Fibroblast of lung (primary cell): Measurements from ENCODE around the gene GAB1. TPM values are rescaled to one million over a fixed set of nuclear protein-coding genes. Genes with fewer than 3 reads are reported as not detected.

Source experiments
- DNase-seq, 2 donors: peaks; one replicate each; pipeline versions ENCODE4 v3.0.0 to v3.0.0-alpha.2; 2010; ENCODE audit warnings: low read depth in 2 of 2
- H2AFZ ChIP-seq: 2 replicates; pipeline ENCODE4 v1.5.1; 2012; ENCODE audit warnings: low read length, control low read depth, inconsistent platforms
- H3K27ac ChIP-seq: 2 replicates; pipeline ENCODE4 v1.5.1; 2011; ENCODE audit warnings: low read length, control low read depth; ENCODE audit not compliant: insufficient read depth
- H3K27me3 ChIP-seq: 2 replicates; pipeline ENCODE4 v1.5.1; 2011; ENCODE audit warnings: mild to moderate bottlenecking, low read length; ENCODE audit not compliant: control insufficient read depth, insufficient read depth
- H3K36me3 ChIP-seq: 2 replicates; pipeline ENCODE4 v1.5.1; 2011; ENCODE audit warnings: low read length; ENCODE audit not compliant: control insufficient read depth, insufficient read depth
- H3K4me1 ChIP-seq: 2 replicates; pipeline ENCODE4 v1.5.1; 2011; ENCODE audit warnings: low read length; ENCODE audit not compliant: control insufficient read depth, insufficient read depth; ENCODE audit errors: extremely low read depth
- H3K4me2 ChIP-seq: 2 replicates; pipeline ENCODE4 v1.5.1; 2011; ENCODE audit warnings: low read length, control low read depth; ENCODE audit not compliant: insufficient read depth; ENCODE audit errors: extremely low read depth
- H3K4me3 ChIP-seq, 4 experiments: fragments of 200-600 bp in 1 of 4; sonication (generic) in 1 of 4; replicated peaks in 1 of 4; 2 replicates each; pipeline ENCODE4 v1.5.1; 2011 to 2016; ENCODE audit warnings: low read length in 4 of 4, low read depth in 3 of 4, mild to moderate bottlenecking in 3 of 4, control low read depth in 2 of 4, inconsistent platforms in 1 of 4, mixed read lengths in 1 of 4; ENCODE audit not compliant: insufficient read depth in 1 of 4; ENCODE audit errors: control extremely low read depth in 1 of 4
- H3K79me2 ChIP-seq: 2 replicates; pipeline ENCODE4 v1.5.1; 2012; ENCODE audit warnings: mild to moderate bottlenecking, low read length, inconsistent platforms; ENCODE audit not compliant: control insufficient read depth, insufficient read depth
- H3K9ac ChIP-seq: 2 replicates; pipeline ENCODE4 v1.5.1; 2011; ENCODE audit warnings: mild to moderate bottlenecking, low read length, control low read depth; ENCODE audit not compliant: insufficient read depth
- H3K9me3 ChIP-seq: 2 replicates; pipeline ENCODE4 v1.5.1; 2012; ENCODE audit warnings: low read depth, low read length; ENCODE audit not compliant: control insufficient read depth, insufficient read depth
- H4K20me1 ChIP-seq: 2 replicates; pipeline ENCODE4 v1.5.1; 2011; ENCODE audit warnings: low read length; ENCODE audit not compliant: control insufficient read depth, insufficient read depth; ENCODE audit errors: extremely low read depth
- CTCF ChIP-seq, 2 donors: IDR thresholded peaks in 1 of 2; conservative IDR thresholded peaks in 1 of 2; 1 replicate in 1 of 2; 2 replicates in 1 of 2; pipeline ENCODE4 v1.5.1; 2011 to 2012; ENCODE audit warnings: low read length in 2 of 2, control low read depth in 1 of 2, inconsistent platforms in 1 of 2, low read depth in 1 of 2, mild to moderate bottlenecking in 1 of 2
- EZH2 ChIP-seq: IDR thresholded peaks from 2 replicates; pipeline ENCODE4 v1.5.1; 2012; ENCODE audit warnings: low read length, control low read depth, mild to moderate bottlenecking; ENCODE audit errors: missing control alignments
- polyA plus RNA-seq, 2 donors: library from polyadenylated mRNA; depleted of rRNA in 1 of 2; stranded (reverse) in 1 of 2; unstranded in 1 of 2; fragments of >200 nt; gene quantifications; 2 replicates each; pipeline ENCODE4 v1.2.1, GENCODE V29; 2011 to 2012; ENCODE audit warnings: missing spikeins in 1 of 2
- total RNA-seq: library from RNA; depleted of rRNA; stranded (reverse); fragments of >200 nt; gene quantifications from 2 replicates; pipeline ENCODE4 v1.2.1, GENCODE V29; 2014

The GAB1 gene
- total and polyA plus RNA-seq, 2 donors (not counting 1 experiment from before 2014, with no cell fraction given), result 10.6 to 18.0 TPM

- no peak overlapping the region for H3K4me3 ChIP-seq
- H3K27ac ChIP-seq, result no peak overlapping the region
- H3K4me2 ChIP-seq, result no peak overlapping the region
- H3K4me1 ChIP-seq, result peaks cover 20% of the 10 kb centered on the region
- no peaks in the 10 kb centered on the region for H4K20me1 ChIP-seq
- no peak overlapping the region for H2AFZ ChIP-seq
- H3K36me3 ChIP-seq, result no peaks in the 10 kb centered on the region
- H3K9me3 ChIP-seq, result no peaks in the 10 kb centered on the region
- no peak for TF ChIP-seq CTCF (conservative IDR thresholded peaks at IDR 0.05 in 1 of 2, IDR thresholded peaks at IDR 0.05 in 1 of 2; ENCODE audit: low read depth in 1 of 2, low read length in 2 of 2)
- TF ChIP-seq EZH2, result no peak
- H3K9ac ChIP-seq, result no peak overlapping the region
- peak in 1 of 2 donors; percentile 34 for DNase-seq
- no peaks in the 10 kb centered on the region for H3K27me3 ChIP-seq
- peaks cover 25% of the 10 kb centered on the region for H3K79me2 ChIP-seq
Measured at GRCh38 chr4:143386812-143387211, 50.1 kb downstream of the GAB1 start.

- Histone ChIP-seq H3K27me3 (no peaks in the 10 kb centered on the region), H2AFZ (no peak overlapping the region), H3K4me2 (peak overlapping the region; percentile 49), H3K4me3 (no peak overlapping the region), H3K9ac (no peak overlapping the region), H4K20me1 (no peaks in the 10 kb centered on the region), H3K27ac (no peak overlapping the region), H3K36me3 (no peaks in the 10 kb centered on the region), H3K9me3 (no peaks in the 10 kb centered on the region), H3K4me1 (peaks cover 33% of the 10 kb centered on the region), H3K79me2 (peaks cover 13% of the 10 kb centered on the region)
- TF ChIP-seq EZH2 (no peak), CTCF (conservative IDR thresholded peaks at IDR 0.05 in 1 of 2, IDR thresholded peaks at IDR 0.05 in 1 of 2; ENCODE audit: low read depth in 1 of 2, low read length in 2 of 2) (no peak)
- peak; percentile 55 to 57 for DNase-seq
Measured at GRCh38 chr4:143389579-143390195, 53.0 kb downstream of the GAB1 start.

GRCh38 chr4:143390764-143391163 is 54.1 kb downstream of the GAB1 start:
- TF ChIP-seq CTCF (conservative IDR thresholded peaks at IDR 0.05 in 1 of 2, IDR thresholded peaks at IDR 0.05 in 1 of 2; ENCODE audit: low read depth in 1 of 2, low read length in 2 of 2) (no peak), EZH2 (no peak)
- Histone ChIP-seq H3K9me3 (no peaks in the 10 kb centered on the region), H3K79me2 (peaks cover 10% of the 10 kb centered on the region), H3K27ac (no peak overlapping the region), H3K27me3 (no peaks in the 10 kb centered on the region), H3K4me1 (peaks cover 34% of the 10 kb centered on the region), H3K36me3 (no peaks in the 10 kb centered on the region), H2AFZ (no peak overlapping the region), H4K20me1 (no peaks in the 10 kb centered on the region), H3K4me2 (no peak overlapping the region), H3K9ac (no peak overlapping the region), H3K4me3 (no peak overlapping the region)
- no peak for DNase-seq
